NCI-H2227 (cell line): ENCODE measurements around the gene AQP9.
"Not testable (repeated sequence)": the region's sequence is repeated elsewhere in the genome, so short reads cannot be mapped to it uniquely, and the experiment has no call there.

Experiments used
- DNase-seq: peaks from one replicate; lab custom pipeline; 2025; ENCODE audit not compliant: unreplicated experiment; lab: John Stamatoyannopoulos, UW

AQP9 gene, protein sequence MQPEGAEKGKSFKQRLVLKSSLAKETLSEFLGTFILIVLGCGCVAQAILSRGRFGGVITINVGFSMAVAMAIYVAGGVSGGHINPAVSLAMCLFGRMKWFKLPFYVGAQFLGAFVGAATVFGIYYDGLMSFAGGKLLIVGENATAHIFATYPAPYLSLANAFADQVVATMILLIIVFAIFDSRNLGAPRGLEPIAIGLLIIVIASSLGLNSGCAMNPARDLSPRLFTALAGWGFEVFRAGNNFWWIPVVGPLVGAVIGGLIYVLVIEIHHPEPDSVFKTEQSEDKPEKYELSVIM

DNA sequence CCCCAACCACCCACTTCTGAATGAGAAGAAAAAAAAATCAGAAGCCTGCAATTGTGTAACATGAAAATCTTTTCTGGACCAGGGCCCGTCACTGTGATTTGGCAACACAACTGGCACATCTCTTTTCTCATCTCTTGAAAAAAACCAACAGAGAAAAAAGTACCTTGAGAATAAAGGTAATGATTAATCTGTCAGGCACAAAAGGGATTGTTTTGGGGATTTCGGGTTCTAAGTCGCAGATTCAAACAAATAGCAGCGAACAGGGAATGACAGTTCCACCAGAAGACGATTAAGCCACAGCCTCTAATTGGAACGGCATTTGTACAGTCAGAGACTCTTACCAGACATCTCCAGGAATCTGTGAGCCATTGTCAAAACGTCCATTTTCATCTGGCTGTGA lies at the start of gene AQP9:
TSS of gene AQP9 (plus strand) at position 276 of the 400 bp plus-strand sequence. CDS start 185 bp downstream, outside the sequence.
- no peak for DNase-seq

- DNase-seq, result no peak
Observed at GRCh38 chr15:58095415-58095814, 42.8 kb upstream of the AQP9 start.

DNA sequence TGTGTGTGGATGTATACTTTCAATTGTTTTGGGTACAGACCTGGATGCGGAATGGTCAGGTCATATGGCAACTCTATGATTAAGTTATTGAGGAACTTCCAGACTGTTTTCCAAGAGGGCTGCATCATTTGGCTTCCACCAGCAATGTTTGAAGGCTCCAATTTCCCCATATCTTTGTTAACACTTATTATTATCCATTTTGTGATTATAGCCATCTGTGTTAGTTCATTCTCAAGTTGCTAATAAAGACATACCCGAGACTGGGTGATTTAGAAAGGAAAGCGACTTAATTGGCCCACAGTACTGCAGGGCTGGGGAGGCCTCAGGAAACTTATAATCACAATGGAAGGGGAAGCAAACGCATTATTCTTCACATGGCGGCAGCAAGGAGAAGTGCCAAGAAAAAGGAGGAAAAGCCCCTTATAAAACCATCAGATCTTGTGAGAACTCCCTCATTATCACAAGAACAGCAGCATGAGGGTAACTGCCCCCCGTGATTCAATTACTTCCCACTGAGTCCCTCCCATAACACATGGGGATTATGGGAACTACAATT lies 41.6 kb upstream of the AQP9 start:
- DNase-seq, result no peak

DNA sequence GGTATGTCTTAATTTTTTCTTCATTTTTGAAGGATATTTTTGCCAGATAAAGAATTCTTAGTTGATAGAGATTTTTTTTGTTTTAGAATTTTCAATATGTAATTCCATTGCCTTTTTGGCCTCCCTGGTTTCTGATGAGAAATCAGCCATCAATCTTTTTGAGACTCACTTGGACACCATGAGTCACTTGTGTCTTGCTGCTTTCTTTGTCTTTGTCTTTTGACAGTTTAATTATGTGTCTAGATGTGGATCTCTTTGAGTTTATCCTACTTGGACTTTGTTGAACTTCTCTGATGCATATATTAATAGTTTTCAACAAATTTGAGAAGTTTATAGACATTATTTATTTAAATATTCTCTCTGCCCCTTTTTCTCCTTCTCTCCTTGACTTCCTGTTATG lies 34.7 kb upstream of the AQP9 start:
- no peak for DNase-seq

DNA sequence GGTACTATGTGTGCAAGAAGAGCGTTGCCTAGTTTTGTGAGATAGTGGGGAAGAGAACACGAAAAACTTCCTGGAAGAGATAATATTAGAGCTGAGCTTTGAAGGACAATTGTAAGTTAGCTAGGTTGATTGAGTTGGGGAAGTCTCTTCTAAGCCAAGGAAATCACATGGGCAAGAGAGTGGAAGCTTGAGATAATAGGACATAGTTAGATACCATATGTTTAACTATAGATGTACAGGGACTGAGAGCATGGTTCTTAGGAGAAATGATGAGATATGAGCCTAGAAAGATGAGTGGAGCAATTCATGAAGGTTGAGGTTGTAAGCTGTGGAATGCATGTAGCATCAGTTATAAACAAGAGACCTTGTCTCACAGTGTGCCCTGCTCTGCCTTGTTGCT lies 30.1 kb upstream of the AQP9 start:
- DNase-seq, result no peak

DNA sequence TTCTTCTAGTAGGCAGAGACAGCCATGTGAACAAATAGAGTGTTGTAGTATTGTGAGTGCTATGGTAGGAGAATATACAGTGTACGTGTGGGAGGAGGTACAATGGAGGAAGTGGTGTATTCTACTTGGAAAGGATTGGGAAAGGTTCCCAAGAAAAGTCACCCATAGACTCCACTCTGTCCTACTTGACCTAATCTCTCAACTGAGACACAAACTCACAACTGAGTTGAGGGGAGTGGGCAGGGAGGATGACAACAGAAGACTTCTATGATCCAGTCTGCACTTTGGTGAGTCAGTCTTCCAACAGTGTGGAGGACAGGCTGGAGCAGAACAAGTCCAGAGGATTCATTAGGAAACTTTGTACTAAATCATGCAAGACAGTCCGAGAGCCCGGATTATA lies 28.8 kb upstream of the AQP9 start:
- DNase-seq, result no peak

DNA sequence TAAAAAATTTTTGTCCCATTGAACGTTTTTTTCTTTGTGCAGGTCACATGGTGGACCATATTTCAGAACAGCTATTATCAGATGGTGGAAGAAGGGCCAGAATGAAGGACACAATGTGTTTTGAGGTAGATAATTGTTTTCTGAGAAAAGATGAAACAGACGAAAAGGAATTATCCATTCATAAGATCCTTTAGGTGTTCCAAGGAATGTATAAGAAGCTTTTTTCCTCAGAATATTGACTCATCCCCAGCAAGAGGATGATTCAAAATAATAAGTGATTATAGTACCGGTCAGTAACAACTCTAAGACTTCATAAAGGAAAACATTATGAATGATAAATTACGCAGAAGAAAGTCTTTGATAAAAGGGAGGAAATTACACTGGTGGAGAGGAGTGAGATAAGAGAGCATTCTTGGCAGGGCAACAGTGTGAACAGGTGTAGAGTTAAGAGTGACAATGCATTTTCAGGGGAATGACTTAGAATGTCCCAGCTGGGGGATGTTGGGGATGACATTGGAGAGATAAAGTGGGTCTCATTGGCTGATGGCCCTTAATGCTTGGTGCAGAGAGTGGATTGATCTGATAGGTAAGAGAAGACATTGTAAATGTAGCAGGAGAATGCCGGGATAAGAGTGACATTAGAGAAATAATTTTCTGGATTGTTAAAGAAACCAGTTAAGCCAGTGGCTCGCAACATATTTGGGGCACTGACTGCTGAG lies 27.0 kb upstream of the AQP9 start:
- no peak for DNase-seq

DNA sequence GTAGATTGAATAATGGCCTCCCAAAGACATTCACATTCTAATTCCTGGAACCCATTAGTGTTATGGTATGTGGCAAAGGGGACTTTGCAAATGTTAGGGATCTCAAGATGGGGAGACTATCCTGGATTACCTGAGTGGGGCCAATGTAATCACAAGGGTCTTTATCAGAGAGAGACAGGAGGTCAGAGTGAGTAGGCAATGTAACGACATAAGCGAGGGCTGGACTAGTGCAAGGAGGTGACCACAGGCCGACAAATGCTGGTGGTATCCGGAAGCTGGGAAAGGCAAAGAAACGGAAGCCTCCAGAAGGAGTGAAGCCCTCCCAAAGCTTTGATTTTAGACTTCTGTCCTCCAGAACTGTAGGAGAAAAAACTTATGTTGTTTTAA lies 26.5 kb upstream of the AQP9 start:
- no peak for DNase-seq

GRCh38 chr15:58113358-58113757 lies 24.8 kb upstream of the AQP9 start:
- not testable (repeated sequence) for DNase-seq

- no peak for DNase-seq
Observed at GRCh38 chr15:58114388-58114787, 23.8 kb upstream of the AQP9 start.

DNA sequence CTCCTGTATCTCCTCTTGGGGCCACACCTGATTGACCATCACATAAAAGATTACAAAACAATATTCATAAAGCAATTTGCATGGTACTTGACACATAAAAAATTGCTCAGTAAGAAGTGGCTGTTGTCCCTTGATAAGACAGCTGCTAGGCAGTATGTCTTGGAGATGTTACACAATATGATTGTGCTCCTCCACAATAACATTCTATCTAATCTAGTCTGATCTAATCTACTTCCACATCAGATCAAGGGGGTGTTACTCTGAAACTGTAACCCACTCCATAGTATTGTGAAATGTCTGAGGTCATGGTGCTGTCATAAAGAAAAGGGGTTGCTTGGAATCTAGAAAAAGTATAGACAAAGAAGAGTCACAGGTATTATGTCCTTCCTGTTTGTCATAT lies 23.4 kb upstream of the AQP9 start:
- no peak for DNase-seq

DNA sequence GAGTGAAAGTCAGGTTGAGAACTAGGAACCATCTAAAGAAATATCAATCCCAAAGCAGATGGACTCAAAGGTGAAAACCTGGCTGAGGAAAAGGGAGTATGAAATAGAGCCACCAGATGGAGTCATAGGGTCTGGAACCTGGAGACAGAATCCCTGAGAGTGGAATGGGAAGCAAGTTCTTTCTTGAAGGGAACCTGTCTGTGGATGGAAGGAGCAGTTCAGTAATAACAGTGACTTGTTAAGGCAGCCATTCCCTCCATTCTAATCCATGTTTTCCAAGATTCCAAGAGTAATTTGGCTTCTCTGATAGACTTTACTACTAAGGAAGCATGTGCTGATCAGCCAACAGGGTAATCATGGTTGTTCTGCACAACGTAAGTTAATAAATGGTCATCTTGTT lies 22.5 kb upstream of the AQP9 start:
- peak; percentile 0 for DNase-seq

DNA sequence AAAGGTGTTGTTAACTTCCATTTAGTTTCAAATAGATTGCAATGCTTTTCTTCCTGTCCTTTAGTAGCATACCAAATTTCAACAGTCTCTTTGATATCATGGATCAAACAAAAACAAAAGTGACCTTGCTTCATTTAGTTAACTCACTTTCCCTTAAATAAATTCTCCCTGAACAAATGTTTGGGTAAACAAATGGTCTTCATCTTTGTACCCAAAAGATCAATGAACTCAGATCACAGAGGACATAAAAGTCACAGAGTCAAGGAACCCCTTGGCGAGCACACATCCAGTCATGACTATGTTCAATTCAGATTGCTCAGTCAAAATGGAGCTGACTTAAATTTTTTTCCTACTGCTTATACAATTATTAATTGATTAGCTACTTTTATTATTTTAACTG lies 20.6 kb upstream of the AQP9 start:
- no peak for DNase-seq

DNA sequence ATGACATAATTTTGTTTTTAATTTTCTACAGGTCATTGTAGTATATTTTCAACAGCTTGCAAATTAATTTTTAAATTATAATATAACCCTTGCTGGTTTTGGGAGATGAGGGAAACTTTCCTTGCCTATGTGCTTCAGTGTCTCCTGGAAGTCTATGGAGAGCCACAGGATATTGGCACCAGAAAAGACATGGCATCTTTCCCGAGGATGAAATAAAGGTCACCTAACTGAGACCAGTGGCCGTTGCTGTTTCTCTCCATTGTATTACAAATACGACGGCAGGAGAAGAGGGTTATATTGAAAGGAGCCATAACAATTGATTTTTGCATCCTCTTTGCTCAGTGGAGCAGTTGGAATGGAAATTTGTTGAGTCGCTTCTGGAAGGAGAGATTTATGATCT lies 19.9 kb upstream of the AQP9 start:
- no peak for DNase-seq

DNA sequence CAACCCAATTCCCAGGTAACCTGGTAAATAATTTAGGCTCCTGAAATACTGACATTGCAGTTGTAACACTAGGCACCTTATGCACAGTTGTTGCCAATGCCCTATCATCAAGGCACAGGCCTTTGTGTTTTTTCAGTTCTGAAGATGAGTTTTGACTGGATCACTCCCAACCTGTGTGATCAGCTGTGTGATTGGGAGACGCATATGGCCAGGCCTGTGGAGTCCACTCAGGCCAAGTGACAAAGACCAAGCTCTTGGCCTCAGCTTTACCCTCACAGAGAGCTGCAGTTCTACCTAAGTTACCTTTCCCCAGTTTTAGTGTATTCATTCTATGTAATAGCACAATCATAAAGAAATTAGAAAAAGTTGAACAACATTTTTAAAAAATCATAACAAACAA lies 19.2 kb upstream of the AQP9 start:
- DNase-seq, result no peak

DNA sequence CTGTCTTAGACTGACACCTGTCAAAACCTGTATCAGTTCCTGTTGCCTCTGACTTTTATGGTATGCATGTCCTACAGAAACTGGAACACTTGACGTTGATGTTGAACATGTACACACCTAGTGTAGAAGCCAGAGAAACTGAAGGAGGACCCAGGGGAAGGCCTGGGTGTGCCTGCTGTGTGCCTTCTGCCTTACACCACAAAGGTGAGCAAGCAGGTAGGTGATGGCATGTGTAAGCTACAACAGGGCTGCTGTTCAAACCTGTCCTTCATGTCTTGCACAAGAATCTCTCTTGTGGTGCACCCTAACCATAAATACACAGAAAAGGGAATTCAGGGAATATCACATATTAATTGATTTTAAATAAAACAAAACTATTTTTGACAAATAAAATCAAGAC lies 13.6 kb upstream of the AQP9 start:
- DNase-seq, result no peak

GRCh38 chr15:58125333-58125732 lies 12.8 kb upstream of the AQP9 start:
- no peak for DNase-seq

DNA sequence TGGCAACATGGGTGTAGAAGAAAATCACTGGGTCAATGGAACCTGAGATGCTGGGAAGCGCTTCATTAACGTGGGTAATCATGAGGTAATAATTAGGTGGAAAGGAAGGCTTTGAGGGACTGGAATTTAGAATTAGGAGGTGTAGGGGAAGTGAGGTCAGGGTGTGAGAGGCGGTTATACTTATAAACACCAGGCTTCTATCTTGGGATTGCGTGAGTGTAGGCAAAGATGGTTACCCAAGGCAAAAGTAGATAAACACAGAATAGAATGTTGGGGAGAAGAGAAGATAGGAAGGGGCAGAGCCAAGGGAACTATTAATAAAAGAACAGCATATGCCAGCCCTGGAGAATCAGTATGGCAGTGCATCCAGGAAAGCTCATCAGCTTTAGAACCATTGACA lies 3.3 kb upstream of the AQP9 start:
- no peak for DNase-seq

DNA sequence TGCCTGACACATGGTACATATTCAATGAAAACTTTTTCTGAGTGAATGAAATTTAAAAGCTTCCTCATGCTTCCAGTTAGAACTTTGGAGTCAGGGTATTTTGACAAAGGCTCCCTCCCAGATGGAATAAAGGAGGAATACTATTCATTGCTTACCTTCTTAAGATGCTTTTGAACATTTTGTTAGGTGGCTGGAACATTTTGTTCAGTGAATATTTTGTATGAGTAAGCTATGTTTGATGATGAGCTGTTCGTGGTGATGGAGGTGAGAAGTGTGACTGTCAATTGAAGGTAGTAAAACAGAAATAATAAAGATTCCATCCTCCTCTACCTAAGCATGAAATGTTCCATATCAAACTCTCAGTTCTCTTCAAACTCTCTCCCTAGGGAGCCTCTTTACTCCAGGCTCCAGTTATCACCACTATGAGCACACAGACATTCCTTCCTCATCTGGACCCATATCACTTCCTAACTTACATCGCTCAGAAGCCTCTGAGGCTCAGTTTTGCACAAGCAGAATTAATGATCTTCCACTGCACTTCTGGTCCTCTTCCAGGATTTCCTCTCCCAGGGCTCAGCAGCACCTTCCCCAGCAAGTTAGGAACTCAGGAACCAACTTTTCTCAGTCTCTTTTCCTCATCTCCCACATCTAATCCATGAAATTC lies 2.5 kb upstream of the AQP9 start:
- DNase-seq, result no peak

- no peak for DNase-seq
Observed at GRCh38 chr15:58136731-58137130, 1.4 kb upstream of the AQP9 start.

DNA sequence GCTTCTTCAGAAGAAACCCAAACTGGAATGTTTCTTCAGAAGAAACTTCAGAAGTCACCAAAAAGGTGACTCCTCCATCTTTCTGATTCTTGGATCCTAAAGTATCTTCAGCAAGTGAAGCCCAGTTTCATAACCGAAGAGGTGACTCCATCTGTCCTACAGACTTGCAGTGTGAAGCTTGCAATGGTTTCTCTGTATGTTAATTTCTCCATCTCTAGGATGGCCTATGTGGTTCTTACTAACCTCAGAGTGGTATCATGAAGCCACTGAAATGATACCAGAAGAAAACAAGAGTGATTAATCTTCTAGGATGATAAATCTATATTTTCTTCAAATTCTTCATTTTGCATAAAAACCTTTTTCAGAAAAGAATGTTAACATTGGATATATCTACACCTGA lies 495 bp upstream of the AQP9 start:
- DNase-seq, result no peak
